Left lung (tissue), 10 donors: ENCODE results near the gene NIN. TPM values are rescaled to one million over a fixed set of nuclear protein-coding genes. Genes with fewer than 3 reads are reported as not detected.

Source experiments
- ATAC-seq: fragments of 200-7000 bp; cut with Tn5 transposase; one replicate; pipeline ENCODE4 v1.9.1; 2020; ENCODE audit warnings: moderate library complexity
- DNase-seq, 4 donors: peaks; one replicate each; pipeline ENCODE4 v3.0.0-alpha.2; 2013 to 2020
- H3K27ac ChIP-seq, 2 donors: fragments of 200-600 bp; sonication (generic) in 1 of 2; one replicate each; pipeline versions ENCODE4 v1.5.0 to v1.8.0; 2020 to 2021
- H3K27me3 ChIP-seq, 2 donors: fragments of 200-600 bp; sonication (generic) in 1 of 2; one replicate each; pipeline versions ENCODE4 v1.5.0 to v1.8.0; 2020 to 2021
- H3K36me3 ChIP-seq, 2 donors: fragments of 200-600 bp; sonication (generic) in 1 of 2; one replicate each; pipeline versions ENCODE4 v1.5.0 to v1.8.0; 2020 to 2021
- H3K4me1 ChIP-seq, 2 donors: fragments of 200-600 bp; one replicate each; pipeline ENCODE4 v1.8.0; 2021
- H3K4me3 ChIP-seq, 2 donors: fragments of 200-600 bp; sonication (generic) in 1 of 2; one replicate each; pipeline versions ENCODE4 v1.5.0 to v1.8.0; 2020 to 2021; ENCODE audit warnings: mild to moderate bottlenecking in 1 of 2
- H3K9me3 ChIP-seq, 2 donors: fragments of 200-600 bp; sonication (generic) in 1 of 2; one replicate each; pipeline versions ENCODE4 v1.5.0 to v1.8.0; 2020 to 2021
- intact Hi-C, 2 donors: fragments of 100-400 bp; cut with DNase I; formaldehyde crosslinking; loops; one replicate each; pipeline versions ENCODE4 v1.11.2 to v1.14.2; 2022
- polyA plus RNA-seq, 6 donors: library from polyadenylated mRNA; unstranded; fragments of 120-200 nt; gene quantifications; one replicate each; pipeline ENCODE4 v1.2.1, GENCODE V29; 2013; ENCODE audit not compliant: insufficient read length in 6 of 6
- total RNA-seq, 2 donors: library from RNA; stranded (reverse); fragmentation: NEBNext Ultra II Directional; extraction: Animal tissue kit (Norgen Biotek cat#: 25700); gene quantifications; one replicate each; pipeline ENCODE4 v1.2.1, GENCODE V29; 2021
- TF ChIP-seq, protein P1 (sequence below), 2 donors: fragments of 200-600 bp; sonication (generic) in 1 of 2; IDR thresholded peaks; one replicate each; pipeline versions ENCODE4 v1.5.0 to v1.8.0; 2021; ENCODE audit warnings: antibody characterized with exemption in 2 of 2
- donor health status: DM: no; HTN: yes; CAD: no.
- donor health status: DM: no; HTN: no; CAD: no.

The NIN gene
- total and polyA plus RNA-seq, 8 donors: 25.2 to 49.6 (median 29.5) TPM

GRCh38 chr14:50834802-50835276 is 3.9 kb upstream of the NIN start:
- H3K9me3 ChIP-seq: no peaks in the 10 kb centered on the region
- H3K4me3 ChIP-seq: no peak overlapping the region
- DNase-seq: no peak
- H3K36me3 ChIP-seq: no peaks in the 10 kb centered on the region
- H3K27me3 ChIP-seq: no peaks in the 10 kb centered on the region
- intact Hi-C loops: no loop called here
- TF ChIP-seq, protein P1, sequence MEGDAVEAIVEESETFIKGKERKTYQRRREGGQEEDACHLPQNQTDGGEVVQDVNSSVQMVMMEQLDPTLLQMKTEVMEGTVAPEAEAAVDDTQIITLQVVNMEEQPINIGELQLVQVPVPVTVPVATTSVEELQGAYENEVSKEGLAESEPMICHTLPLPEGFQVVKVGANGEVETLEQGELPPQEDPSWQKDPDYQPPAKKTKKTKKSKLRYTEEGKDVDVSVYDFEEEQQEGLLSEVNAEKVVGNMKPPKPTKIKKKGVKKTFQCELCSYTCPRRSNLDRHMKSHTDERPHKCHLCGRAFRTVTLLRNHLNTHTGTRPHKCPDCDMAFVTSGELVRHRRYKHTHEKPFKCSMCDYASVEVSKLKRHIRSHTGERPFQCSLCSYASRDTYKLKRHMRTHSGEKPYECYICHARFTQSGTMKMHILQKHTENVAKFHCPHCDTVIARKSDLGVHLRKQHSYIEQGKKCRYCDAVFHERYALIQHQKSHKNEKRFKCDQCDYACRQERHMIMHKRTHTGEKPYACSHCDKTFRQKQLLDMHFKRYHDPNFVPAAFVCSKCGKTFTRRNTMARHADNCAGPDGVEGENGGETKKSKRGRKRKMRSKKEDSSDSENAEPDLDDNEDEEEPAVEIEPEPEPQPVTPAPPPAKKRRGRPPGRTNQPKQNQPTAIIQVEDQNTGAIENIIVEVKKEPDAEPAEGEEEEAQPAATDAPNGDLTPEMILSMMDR (IDR thresholded peaks at IDR 0.05): no peak
- ATAC-seq: no peak
- no peak overlapping the region for H3K27ac ChIP-seq
- H3K4me1 ChIP-seq: peaks cover 0 to 16% of the 10 kb centered on the region in 2 donors

- no peaks in the 10 kb centered on the region for H3K36me3 ChIP-seq
- TF ChIP-seq, protein P1 (IDR thresholded peaks at IDR 0.05): no peak
- no peaks in the 10 kb centered on the region for H3K27me3 ChIP-seq
- H3K9me3 ChIP-seq: no peaks in the 10 kb centered on the region
- no peak overlapping the region for H3K27ac ChIP-seq
- DNase-seq: no peak
- no peak for ATAC-seq
- H3K4me3 ChIP-seq: no peak overlapping the region
- intact Hi-C loops: no loop called here
- H3K4me1 ChIP-seq: peaks cover 0 to 34% of the 10 kb centered on the region in 2 donors
Observed at GRCh38 chr14:50832935-50833630, 2.1 kb upstream of the NIN start.

DNA sequence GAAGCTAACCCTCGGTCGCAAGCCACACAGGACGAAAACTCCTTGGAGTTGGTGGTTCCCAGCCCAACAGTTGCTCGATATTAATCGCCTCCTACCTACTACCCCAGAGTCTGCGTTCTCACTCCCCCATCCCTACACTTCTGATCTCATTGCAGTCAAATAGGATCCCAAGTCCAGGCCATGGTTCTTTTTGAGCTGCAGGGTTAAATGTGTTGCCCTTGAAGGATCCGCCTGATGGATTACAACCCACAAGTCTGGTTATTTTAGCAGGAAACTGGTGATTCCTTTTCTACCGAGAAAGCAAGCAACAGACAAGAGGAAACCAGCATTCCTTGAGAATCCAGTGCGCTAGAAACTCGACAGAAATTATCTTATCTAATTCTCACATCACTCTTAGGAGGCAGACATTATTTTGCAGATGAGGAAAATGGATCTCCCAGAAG is 785 bp upstream of the NIN start:
- no peak for DNase-seq
- peak overlapping the region; percentile 73 to 87 for H3K4me3 ChIP-seq
- TF ChIP-seq, protein P1 (IDR thresholded peaks at IDR 0.05): no peak
- H3K9me3 ChIP-seq: no peaks in the 10 kb centered on the region
- H3K36me3 ChIP-seq: no peaks in the 10 kb centered on the region
- peak overlapping the region; percentile 85 to 93 for H3K27ac ChIP-seq
- no peaks in the 10 kb centered on the region for H3K27me3 ChIP-seq
- intact Hi-C loops: no loop called here
- ATAC-seq: peak; percentile 7
- peaks cover 0 to 37% of the 10 kb centered on the region in 2 donors for H3K4me1 ChIP-seq

DNA sequence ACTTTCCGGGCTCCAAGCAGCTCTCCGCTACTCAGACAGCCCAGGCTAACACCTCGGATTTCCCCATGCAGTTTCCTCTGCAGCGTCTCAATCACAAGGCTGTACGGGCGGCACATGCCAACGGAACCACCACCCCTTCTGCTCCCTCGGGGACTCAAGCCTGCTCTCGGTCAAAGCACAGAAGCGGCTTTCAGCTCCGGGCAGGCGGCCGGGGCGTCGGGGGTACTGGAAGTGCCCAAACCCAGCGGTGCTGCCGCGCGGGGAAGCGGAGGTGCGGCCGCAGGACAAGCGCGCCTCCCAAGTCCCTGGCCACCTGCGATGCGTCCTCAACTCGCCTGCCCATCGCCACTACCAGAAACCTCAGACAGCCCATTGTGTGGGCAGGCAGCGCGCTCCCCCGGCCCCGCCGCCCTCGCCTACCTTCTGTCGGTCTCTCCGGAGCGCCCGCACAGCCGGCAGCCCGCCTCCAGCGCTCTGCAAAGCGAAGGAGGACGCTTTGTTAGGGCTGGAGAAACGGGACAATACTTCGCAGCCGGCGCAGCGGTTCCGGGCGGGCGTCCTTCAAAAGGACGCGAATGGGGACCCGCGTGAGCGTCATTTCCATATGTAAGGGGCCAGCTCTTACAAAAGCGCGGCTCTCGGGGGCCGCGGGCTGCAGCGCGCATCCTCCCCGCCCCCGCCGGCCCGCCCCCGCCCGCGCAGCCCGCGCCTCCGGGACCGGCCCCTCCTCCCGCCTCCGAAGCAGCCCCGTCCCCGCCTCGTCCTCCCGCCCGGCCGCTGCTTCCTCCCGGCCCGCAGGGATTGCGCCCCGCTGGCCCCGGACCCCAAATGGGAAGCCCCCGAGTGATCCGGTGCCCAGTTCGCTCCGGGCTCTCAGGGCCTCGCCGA is 674 bp downstream of the NIN start:
- DNase-seq (peak; percentile 45 to 91 (median 62)), ATAC-seq (peak; percentile 68)
- peak overlapping the region; percentile 85 to 93 for H3K27ac ChIP-seq
- H3K4me1 ChIP-seq: peaks cover 0 to 34% of the 10 kb centered on the region in 2 donors
- no peaks in the 10 kb centered on the region for H3K36me3 ChIP-seq
- H3K9me3 ChIP-seq: no peaks in the 10 kb centered on the region
- no peaks in the 10 kb centered on the region for H3K27me3 ChIP-seq
- intact Hi-C loops: no loop called here
- TF ChIP-seq, protein P1 (IDR thresholded peaks at IDR 0.05): no peak
- H3K4me3 ChIP-seq: peak overlapping the region; percentile 73 to 87
